Measurements from ENCODE around the gene DGUOK. TPM values are rescaled to one million over a fixed set of nuclear protein-coding genes. Genes with fewer than 3 reads are reported as not detected.
"Not testable (repeated sequence)": the region's sequence is repeated elsewhere in the genome, so short reads cannot be mapped to it uniquely, and the experiment has no call there.

Gene DGUOK
- total RNA-seq, 2 experiments from 2014 or later: 96.4 to 103 TPM

- intact Hi-C loops (cut with micrococcal nuclease): no loop called here
- Mint-ChIP-seq H3K4me1 (ENCODE audit: low read depth) (peaks cover 26% of the 10 kb centered on the region), H3K27me3 (no peaks in the 10 kb centered on the region), H3K4me3 (no peak overlapping the region), H3K36me3 (ENCODE audit: low read depth) (no peaks in the 10 kb centered on the region), H3K27ac (no peak overlapping the region), H3K9me3 (no peaks in the 10 kb centered on the region)
- DNase-seq (no peak), ATAC-seq (no peak)
- CTCF ChIA-PET: interaction anchor here (1.1 to 1.4 kb wide), 3 partner anchors 12 to 76 kb away, joined by 3 to 4 read pairs (median 3); no protein-coding TSS in a partner anchor
- no peak for TF ChIP-seq CTCF (IDR thresholded peaks at IDR 0.05)
- POLR2A ChIA-PET: interaction anchor here (1.0 kb wide), 1 partner anchor 8 kb away, joined by 3 read pairs; no protein-coding TSS in a partner anchor
Observed at GRCh38 chr2:73899801-73900336, 26.8 kb upstream of the DGUOK start.

- no peak overlapping the region for H3K27ac Mint-ChIP-seq
- no peaks in the 10 kb centered on the region for H3K9me3 Mint-ChIP-seq
- POLR2A ChIA-PET: no interaction called here
- CTCF ChIA-PET: no interaction called here
- ATAC-seq (no peak), DNase-seq (no peak)
- no peak for TF ChIP-seq CTCF (IDR thresholded peaks at IDR 0.05)
- intact Hi-C loops (cut with micrococcal nuclease): no loop called here
- H3K27me3 Mint-ChIP-seq: no peaks in the 10 kb centered on the region
- H3K36me3 Mint-ChIP-seq (ENCODE audit: low read depth): no peaks in the 10 kb centered on the region
- no peak overlapping the region for H3K4me3 Mint-ChIP-seq
- H3K4me1 Mint-ChIP-seq (ENCODE audit: low read depth): peaks cover 15% of the 10 kb centered on the region
Observed at GRCh38 chr2:73901143-73901542, 25.5 kb upstream of the DGUOK start.

GRCh38 chr2:73902284-73902683 is 24.4 kb upstream of the DGUOK start:
- DNase-seq (no peak), ATAC-seq (no peak)
- Mint-ChIP-seq H3K9me3 (no peaks in the 10 kb centered on the region), H3K27me3 (no peaks in the 10 kb centered on the region), H3K4me3 (no peak overlapping the region), H3K36me3 (ENCODE audit: low read depth) (no peaks in the 10 kb centered on the region), H3K27ac (no peak overlapping the region), H3K4me1 (ENCODE audit: low read depth) (peaks cover 4% of the 10 kb centered on the region)
- ChIA-PET CTCF (interaction anchor here (1.0 to 1.5 kb wide), 3 partner anchors 37 to 78 kb away, joined by 3 read pairs; no protein-coding TSS in a partner anchor), POLR2A (interaction anchor here (0.6 kb wide), 1 partner anchor 241 kb away, joined by 3 read pairs; no protein-coding TSS in a partner anchor)
- intact Hi-C loops (cut with micrococcal nuclease): no loop called here
- TF ChIP-seq CTCF (IDR thresholded peaks at IDR 0.05): no peak

- H3K27me3 Mint-ChIP-seq: no peaks in the 10 kb centered on the region
- intact Hi-C loops (cut with micrococcal nuclease): no loop called here
Observed at GRCh38 chr2:73903313-73903712, 23.4 kb upstream of the DGUOK start.

GRCh38 chr2:73903949-73904613 is 22.6 kb upstream of the DGUOK start:
- H3K36me3 Mint-ChIP-seq (ENCODE audit: low read depth); ATAC-seq; H3K4me3 Mint-ChIP-seq; H3K9me3 Mint-ChIP-seq; DNase-seq; intact Hi-C loops (cut with micrococcal nuclease); H3K27ac Mint-ChIP-seq; POLR2A ChIA-PET; CTCF ChIA-PET; H3K27me3 Mint-ChIP-seq: not testable (repeated sequence)
- peaks cover 10% of the 10 kb centered on the region for H3K4me1 Mint-ChIP-seq (ENCODE audit: low read depth)

More at GRCh38 chr2:73903313-73903712, 23.4 kb upstream of the DGUOK start:
- Mint-ChIP-seq H3K27ac (no peak overlapping the region), H3K4me1 (ENCODE audit: low read depth) (peaks cover 7% of the 10 kb centered on the region), H3K9me3 (no peaks in the 10 kb centered on the region), H3K4me3 (no peak overlapping the region), H3K36me3 (ENCODE audit: low read depth) (no peaks in the 10 kb centered on the region)
- POLR2A ChIA-PET: no interaction called here
- no peak for TF ChIP-seq CTCF (IDR thresholded peaks at IDR 0.05)
- no peak for DNase-seq
- CTCF ChIA-PET: interaction anchor here (1.1 to 1.5 kb wide), 2 partner anchors 76 to 79 kb away, joined by 3 read pairs; no protein-coding TSS in a partner anchor
- no peak for ATAC-seq
